GM19468 (cell line): ENCODE measurements around the gene RETN.

ENCODE experiments used
- ATAC-seq: cut with Tn5 transposase; IDR thresholded peaks from one replicate; pipeline ENCODE4 v1.9.1; 2021; ENCODE audit warnings: mild to moderate bottlenecking, moderate library complexity, moderate number of reproducible peaks; ENCODE audit not compliant: unreplicated experiment; ENCODE audit errors: extremely low read depth

RETN gene, protein sequence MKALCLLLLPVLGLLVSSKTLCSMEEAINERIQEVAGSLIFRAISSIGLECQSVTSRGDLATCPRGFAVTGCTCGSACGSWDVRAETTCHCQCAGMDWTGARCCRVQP

DNA sequence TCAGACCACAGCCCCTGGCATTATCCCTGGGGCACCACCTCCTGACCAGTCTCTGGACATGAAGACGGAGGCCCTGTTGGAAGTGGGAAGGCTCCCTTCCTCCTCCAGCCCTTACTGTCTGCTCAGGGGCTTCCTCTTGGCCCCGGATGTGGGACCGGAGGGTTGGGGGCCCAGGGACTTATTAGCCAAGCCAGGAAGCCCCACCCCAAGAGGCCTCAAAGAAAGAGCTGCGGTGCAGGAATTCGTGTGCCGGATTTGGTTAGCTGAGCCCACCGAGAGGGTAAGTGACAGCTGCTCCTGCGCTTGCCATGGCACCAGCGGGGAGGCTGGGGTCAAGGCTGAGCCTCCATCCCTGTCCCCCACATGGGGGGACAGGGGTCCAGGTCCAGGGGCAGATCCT is at the start of gene RETN:
TSS of gene RETN (plus strand) at position 208 of the 400 bp plus-strand sequence. CDS start 278 bp downstream, outside the sequence.
- ATAC-seq, result no peak

DNA sequence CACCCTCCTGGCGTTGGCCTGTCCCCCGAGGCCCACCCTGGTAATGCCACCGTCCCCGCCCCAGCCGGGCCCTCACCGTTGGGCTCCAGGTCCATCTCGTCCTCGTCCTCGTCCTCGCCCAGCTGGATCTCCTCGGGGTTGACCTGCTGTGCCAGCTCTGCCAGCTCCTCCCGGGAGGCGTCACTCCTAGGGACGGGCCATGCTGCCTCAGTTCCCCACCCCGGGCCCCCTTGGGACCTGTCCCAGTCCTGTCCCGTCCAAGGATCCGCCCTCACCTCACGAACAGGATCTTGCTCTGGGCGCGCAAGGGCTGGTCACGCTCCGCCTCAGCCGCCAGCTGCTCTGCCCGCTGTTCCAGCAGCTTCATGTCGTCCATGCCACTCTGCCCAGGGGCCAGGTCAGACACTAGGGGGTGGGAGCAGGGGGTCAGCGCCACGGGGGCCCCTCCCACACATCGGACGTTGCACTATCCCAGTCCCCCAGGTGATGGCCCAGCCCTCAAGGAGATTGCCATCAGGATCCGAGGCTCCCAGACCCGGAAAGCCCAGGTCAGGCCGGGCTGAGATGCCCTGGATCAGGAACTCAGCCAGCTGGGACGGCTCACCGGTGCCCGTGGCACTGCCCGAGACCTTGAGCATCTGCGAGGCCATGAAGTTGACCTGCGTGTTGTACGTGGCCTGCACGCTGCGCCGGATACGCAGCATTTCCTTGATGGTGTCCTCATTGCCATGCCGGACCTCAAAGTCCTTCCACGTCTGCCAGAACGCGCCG is 49.0 kb upstream of the RETN start:
- ATAC-seq, result no peak

DNA sequence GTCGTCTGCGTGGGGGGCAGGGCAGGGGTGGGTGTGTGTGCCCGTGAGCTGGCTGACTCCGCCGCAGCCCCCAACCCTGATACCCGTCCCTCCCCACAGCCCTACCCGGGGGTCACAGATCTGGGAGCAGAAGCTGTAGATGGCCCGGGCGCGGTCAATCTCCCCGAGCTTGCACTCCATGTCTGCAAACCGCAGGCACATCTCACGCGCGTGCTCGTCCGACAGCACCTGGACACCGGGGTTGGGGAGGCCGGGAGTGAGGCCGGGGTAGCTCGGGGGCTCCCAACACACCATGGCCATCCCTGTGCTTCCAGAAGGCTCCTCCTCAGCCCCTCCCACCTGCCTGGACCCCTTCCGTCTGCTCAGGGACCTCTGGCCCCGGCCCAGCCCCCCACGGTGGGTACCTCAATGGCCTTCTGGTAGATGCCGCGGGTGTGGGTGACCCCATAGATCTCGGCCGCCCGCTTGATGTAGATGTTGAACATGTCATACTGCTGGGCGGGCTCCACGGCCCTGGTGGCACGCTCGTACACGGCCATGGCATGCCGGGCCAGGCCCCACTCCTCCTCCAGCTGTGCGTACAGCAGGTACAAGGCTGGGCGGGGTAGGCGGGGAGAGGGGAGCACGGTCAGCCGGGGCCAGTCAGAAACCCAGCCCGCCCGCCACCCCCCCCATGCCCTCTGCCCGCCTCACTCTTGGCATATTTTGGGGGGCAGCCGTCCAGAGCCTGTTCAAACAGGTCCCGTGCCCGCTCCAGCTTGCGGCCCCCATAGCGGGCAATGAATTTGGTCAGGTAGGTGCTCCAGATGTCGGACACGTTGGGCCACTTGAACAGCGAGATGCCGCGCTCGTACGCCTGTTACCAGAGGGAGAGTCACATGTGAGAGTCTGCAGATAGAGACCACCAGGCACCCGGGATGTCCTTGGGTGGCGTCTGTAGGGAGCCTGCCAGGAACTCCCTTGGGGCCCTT is 48.1 kb upstream of the RETN start:
- ATAC-seq, result no peak

DNA sequence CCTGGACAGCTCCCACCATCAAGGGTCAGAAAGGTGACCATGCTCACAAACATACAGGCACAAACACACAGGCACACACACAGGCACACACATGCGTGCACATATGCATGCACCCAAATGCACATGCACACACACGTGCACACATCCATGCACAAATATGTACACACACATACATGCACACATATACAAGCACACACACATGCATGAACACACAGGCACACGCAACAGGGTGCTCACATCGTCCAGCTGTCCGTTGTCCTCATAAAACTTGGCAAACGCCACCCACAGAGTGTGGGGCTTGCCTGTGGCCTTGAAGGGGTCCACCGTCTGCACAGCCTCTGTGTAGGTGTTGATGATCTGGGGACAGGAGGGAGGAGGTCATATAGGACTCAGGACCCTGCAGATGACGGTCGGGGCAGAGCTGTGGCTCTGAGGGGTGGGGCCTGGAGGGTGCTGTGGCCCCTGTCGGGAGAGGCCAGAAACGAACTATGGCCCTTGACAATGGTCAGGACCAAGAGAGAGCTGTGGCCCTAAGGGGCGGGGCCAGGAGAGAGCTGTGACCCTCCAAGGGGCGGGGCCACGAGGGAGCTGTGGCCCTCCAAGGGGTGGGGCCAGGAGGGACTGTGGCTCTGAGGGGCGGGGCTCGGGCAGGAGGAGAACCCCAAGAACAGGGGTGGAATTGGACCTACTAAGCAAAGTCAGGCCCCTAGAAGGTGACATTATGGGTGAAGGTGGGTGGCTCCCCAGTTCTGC is 45.7 kb upstream of the RETN start:
- no peak for ATAC-seq

- ATAC-seq, result no peak
These were observed 44.9 kb upstream of the RETN start for GRCh38 chr19:7623725-7624603.

DNA sequence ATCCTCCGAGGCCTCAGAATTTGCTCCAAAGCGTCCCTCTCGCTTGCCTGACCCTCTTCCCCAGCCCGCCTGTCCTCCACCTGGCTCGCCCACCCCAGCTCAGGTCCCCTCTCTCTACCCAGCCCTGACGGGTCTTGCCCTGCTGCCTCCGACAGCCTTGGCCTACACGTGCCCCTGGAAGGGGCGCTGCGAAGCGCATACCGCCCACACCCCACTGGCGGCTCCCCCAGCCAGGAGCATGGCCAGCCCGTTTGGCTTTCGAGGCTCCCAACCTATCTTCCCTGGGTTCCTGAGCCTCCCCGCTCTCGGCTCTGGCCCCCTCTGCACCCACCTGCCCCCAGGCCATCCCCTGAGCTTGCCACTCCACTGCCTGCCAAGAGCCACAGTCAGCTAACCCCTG is 44.0 kb upstream of the RETN start:
- ATAC-seq, result no peak

GRCh38 chr19:7625763-7626372 is 43.0 kb upstream of the RETN start:
- ATAC-seq, result no peak

DNA sequence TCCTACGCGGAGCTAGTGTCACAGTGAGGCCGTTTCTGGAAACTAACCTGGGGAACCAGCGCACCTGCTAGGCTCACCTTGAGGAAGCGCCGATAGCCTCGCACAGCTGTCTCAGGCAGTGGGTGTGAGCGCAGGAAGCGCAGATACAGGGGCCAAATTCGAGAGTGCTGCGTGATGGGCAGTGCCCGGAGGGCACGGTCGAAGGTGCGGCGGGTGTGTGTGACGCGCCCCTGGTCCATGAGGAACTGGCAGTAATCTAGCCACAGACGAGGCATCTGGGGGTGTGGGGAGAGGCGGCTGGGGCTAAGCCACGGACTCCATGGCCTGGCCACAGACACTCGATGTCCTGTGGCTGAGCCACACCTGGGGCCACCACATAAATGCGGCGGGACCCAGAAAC is 41.7 kb upstream of the RETN start:
- ATAC-seq, result no peak

GRCh38 chr19:7628589-7629311 is 40.1 kb upstream of the RETN start:
- no peak for ATAC-seq

DNA sequence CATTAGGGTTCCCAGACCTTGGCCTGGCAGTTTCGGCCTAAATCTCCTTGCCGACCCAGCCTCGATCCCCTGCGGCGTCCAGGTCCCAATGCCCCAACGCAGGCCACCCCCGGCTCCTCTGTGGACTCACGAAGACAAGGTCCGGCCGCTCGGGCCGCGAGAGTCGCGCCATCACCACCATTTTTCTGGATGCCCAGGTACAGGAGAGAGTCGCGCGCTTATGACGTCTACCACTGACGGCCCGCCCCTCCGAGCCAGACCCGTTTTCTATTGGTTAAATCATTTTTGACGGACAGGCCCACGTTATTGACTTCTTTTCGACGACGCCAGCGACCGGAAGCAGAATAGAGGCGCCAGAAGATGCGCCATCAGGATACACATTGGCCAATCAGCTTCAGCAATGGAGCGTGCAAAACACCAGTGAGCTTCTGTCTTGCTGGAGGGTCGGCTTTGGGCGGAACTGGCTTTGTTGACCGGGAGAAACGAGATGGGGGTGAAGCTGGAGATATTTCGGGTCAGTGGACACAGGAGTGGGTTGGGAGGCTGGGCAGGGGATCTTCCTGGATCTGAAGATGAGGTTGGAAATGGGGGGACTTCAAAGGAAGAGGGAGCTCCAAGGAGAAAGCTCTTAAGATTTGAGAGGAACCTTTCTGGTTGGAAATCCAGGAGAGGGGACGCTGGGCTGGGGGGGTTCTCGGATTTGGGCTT is 39.3 kb upstream of the RETN start, which contains the start of the genes PET100 and XAB2:
TSS of gene PET100 (plus strand) at position 447 of the 708 bp plus-strand sequence. CDS start at position 488, 41 bp downstream.
TSS of gene XAB2 (minus strand) at position 199 of the 708 bp plus-strand sequence. CDS start at position 181, 18 bp downstream.
- peak; percentile 77 for ATAC-seq

DNA sequence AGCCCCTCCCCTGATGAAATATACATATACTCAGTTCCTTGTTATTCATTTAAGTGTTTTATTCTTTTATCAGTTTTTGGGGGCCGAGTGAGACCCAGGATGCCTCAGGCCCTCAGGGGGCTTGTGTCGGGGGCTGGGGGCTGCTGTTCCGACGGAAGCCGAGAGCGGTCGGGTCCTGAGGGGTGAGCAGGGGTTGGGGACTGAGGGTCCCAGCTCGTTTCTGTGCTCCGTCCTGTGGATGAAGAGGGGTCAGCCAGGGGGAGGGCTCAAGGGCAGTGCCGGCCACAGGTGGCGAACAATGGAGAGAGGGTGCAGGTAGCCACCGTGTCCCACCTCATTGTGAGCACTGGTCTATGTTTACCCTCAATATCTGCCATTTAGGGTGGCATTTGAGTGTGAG is 37.3 kb upstream of the RETN start:
- no peak for ATAC-seq

DNA sequence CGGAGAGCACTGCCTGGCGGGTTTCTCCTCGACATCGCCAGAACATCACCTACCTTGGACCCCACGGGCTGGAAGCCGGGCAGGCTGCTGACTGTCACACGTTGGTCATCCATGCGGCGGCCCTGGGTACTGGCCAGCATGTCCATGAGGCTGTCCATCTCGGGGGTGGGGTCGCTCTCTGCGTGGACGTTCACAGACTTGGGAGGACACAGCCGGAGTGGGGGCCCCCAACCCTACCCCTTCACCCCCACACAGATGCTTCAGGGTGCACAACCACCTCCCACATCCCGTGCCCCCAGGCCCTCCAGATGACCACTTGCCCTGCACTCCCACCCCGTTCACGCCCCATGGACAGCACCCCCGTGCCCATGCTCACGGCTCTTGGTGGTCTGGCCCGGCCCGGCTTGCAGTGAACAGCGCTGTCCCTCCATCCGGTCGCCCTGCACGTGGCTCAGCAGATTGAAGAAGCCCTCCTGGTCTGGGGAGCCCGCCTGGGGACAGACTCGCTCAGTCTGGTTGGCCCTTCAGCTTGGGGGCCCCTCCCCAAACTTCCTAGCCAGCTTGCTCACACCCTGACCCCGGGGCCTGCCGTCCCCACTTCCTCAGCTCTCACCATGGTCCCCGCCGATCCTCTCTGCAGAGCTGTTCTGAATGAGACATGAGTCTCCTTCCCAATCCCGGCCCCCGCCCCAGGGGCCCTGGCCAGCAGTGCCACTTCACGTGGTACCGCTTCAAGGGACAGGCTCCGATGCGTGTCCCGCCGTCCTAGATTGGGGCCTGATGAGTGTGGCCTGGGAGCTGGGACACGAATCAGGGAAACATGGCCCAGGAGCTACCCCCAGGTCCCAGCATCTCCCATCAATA is 36.3 kb upstream of the RETN start:
- ATAC-seq, result no peak

DNA sequence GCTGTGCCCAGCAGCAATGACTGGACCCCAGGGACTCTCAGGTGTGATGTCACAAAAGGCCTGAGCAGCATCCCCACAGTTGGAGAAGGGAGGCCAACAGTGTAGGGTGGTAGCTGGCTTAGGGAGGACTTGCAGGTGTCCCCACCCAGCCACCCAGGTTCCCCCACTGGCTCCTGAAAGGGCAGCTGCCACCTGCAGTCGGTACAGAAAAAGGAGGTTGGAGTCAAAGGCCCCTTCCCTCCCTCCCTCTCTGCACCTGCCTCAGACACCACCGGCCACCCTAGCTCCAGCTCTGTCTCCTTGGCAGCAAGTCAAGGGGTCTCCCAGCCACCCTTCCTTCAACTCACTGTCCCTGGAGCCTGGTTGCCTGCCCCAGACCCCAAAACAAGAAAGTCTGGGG is 35.2 kb upstream of the RETN start, which contains the start of gene PCP2:
TSS of gene PCP2 (minus strand) at position 22 of the 400 bp plus-strand sequence. CDS start 262 bp downstream, outside the sequence.
- no peak for ATAC-seq

DNA sequence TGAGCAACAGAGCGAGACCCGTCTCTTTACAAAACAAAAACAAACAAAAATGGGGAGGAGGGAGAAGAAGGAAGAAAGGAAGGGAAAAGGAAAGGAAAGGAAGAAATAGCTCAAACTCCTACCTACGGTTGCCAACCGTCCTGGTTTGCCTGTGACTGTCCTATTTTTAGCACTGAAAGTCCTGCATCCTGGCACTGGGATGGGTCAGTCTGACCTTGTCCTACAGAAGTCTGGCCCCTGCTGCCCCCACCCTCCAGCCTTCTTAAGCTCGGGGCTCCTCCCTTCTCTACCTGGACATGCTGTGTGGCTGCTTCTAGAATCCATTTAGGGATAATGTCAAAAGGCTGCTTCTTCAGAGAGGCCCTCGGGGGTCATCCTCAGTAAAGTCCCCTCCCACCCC is 33.2 kb upstream of the RETN start:
- no peak for ATAC-seq

DNA sequence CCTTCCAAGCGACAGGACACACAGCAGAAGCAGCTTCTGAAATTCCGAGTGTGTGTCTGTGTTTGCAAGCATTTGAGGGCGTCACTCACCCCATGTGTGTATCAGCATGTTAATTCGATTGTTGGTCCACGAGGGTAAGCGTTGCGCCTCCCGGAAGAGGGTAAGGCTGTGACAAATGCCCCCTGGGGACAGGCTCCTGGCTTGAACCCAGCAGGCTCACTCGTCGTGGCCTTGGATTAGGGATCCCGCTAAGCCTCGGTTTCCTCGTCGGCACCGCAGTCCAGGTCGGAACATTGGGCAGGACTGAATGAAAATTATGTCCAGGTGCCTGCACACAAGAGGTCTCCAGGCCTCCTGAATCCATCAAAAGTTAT is 32.5 kb upstream of the RETN start:
- no peak for ATAC-seq

DNA sequence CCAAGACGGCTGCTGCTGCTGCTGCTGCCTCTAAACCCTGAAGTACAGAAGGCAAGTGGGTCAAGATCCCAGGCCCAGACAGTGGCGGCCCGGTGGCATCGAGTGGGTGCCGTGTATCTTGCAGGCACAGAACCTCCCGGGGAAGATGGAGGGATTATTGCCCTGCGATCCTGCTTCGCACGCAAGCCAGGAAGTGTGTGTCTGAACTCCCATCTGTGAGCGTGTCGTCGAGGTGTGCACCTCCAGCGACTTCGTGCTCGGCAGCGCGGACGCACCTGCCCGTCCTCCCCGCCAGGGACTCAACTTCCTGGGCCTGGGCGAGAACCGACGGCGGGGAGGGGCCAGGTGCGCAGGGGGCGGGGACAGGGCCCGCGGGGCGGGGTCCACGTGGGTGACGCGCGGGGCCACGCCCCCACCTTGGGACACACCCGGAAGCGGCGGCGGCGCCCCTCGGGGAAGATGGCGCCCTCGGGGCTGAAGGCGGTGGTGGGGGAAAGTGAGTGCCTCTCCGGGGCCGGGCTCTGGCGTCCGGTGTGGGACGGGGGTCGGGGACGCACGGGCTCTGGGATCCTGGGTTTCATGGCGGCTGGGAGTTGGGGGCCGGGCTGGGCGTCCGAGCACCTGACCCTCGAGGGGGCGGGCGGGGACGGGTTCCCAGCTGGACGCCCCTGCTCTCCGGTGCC is 32.0 kb upstream of the RETN start, which contains the start of gene STXBP2:
TSS of gene STXBP2 (plus strand) at position 420 of the 683 bp plus-strand sequence. CDS start at position 460, 40 bp downstream.
- ATAC-seq, result no peak
